ENCODE results near the gene DLD.

Gene DLD

GRCh38 chr7:107937531-107937930 is 46.5 kb downstream of the DLD start:
- TF ChIP-seq CTCF (IDR thresholded peaks at IDR 0.05; ENCODE audit: low read depth, low read length): no peak
- no peak for DNase-seq (ENCODE audit: low read depth in 2 of 2)
- no peak overlapping the region for H3K4me3 ChIP-seq (replicated peaks in 1 of 2; ENCODE audit: low read depth in 2 of 2, low read length in 2 of 2)

GRCh38 chr7:107938456-107939250 is 47.7 kb downstream of the DLD start:
- TF ChIP-seq CTCF (IDR thresholded peaks at IDR 0.05; ENCODE audit: low read depth, low read length): no peak
- no peak overlapping the region for H3K4me3 ChIP-seq (replicated peaks in 1 of 2; ENCODE audit: low read depth in 2 of 2, low read length in 2 of 2)
- DNase-seq (ENCODE audit: low read depth in 2 of 2): peak; percentile 34 to 89

GRCh38 chr7:107939573-107940489 is 48.8 kb downstream of the DLD start:
- DNase-seq (ENCODE audit: low read depth in 2 of 2): peak; percentile 87 to 90
- no peak for TF ChIP-seq CTCF (IDR thresholded peaks at IDR 0.05; ENCODE audit: low read depth, low read length)
- H3K4me3 ChIP-seq (replicated peaks in 1 of 2; ENCODE audit: low read depth in 2 of 2, low read length in 2 of 2): no peak overlapping the region

GRCh38 chr7:107940951-107941350 is 50.0 kb downstream of the DLD start:
- no peak for DNase-seq (ENCODE audit: low read depth in 2 of 2)
- TF ChIP-seq CTCF (IDR thresholded peaks at IDR 0.05; ENCODE audit: low read depth, low read length): no peak
- H3K4me3 ChIP-seq (replicated peaks in 1 of 2; ENCODE audit: low read depth in 2 of 2, low read length in 2 of 2): no peak overlapping the region

GRCh38 chr7:107943018-107943417 is 52.0 kb downstream of the DLD start:
- no peak for DNase-seq (ENCODE audit: low read depth in 2 of 2)
- H3K4me3 ChIP-seq (replicated peaks in 1 of 2; ENCODE audit: low read depth in 2 of 2, low read length in 2 of 2): no peak overlapping the region
- no peak for TF ChIP-seq CTCF (IDR thresholded peaks at IDR 0.05; ENCODE audit: low read depth, low read length)

GRCh38 chr7:107944411-107945169 is 53.6 kb downstream of the DLD start:
- H3K4me3 ChIP-seq (replicated peaks in 1 of 2; ENCODE audit: low read depth in 2 of 2, low read length in 2 of 2): no peak overlapping the region
- no peak for TF ChIP-seq CTCF (IDR thresholded peaks at IDR 0.05; ENCODE audit: low read depth, low read length)
- DNase-seq (ENCODE audit: low read depth in 2 of 2): no peak

All from cardiac fibroblast (primary cell).